ENCODE data around the gene PDIA5.

PDIA5 gene

GRCh38 chr3:123157598-123158287 is 90.9 kb downstream of the PDIA5 start:
- no peak for DNase-seq
- Histone ChIP-seq H3K4me2 (ENCODE audit: low read length, poor library complexity, severe bottlenecking) (no peak overlapping the region), H4K8ac (ENCODE audit: low read length) (no peak overlapping the region), H3K23ac (ENCODE audit: low read length in 2 of 2) (no peak overlapping the region), H2BK15ac (ENCODE audit: low read depth, poor library complexity, severe bottlenecking) (no peak overlapping the region), H2AFZ (ENCODE audit: low read depth, low read length) (no peak overlapping the region), H3K9me3 (ENCODE audit: control insufficient read depth, low read length) (no peaks in the 10 kb centered on the region), H2BK12ac (ENCODE audit: low read length in 2 of 2) (no peak overlapping the region), H2BK5ac (ENCODE audit: low read depth, low read length, poor library complexity, severe bottlenecking) (no peak overlapping the region), H3K79me1 (replicated peaks; ENCODE audit: low read length, poor library complexity, severe bottlenecking) (no peaks in the 10 kb centered on the region), H3K4me1 (ENCODE audit: control insufficient read depth, insufficient read depth, low read depth, low read length) (no peaks in the 10 kb centered on the region), H3K18ac (ENCODE audit: low read depth in 1 of 2, low read length in 2 of 2) (no peak overlapping the region), H3K9ac (ENCODE audit: low read length) (no peak overlapping the region), H3K27ac (ENCODE audit: low read length, poor library complexity, severe bottlenecking) (no peak overlapping the region), H2AK5ac (ENCODE audit: low read length, severe bottlenecking) (no peak overlapping the region), H4K91ac (ENCODE audit: low read length) (no peak overlapping the region), H3K4ac (ENCODE audit: low read depth in 1 of 2, low read length in 2 of 2) (no peak overlapping the region), H3K14ac (ENCODE audit: low read length in 2 of 2) (no peak overlapping the region), H3K36me3 (ENCODE audit: control insufficient read depth in 1 of 2, insufficient read depth in 2 of 2, low read depth in 1 of 2, low read length in 2 of 2) (peaks cover 65 to 98% of the 10 kb centered on the region in 2 experiments), H3K27me3 (ENCODE audit: control insufficient read depth in 1 of 2, insufficient read depth in 1 of 2, low read length in 2 of 2) (no peaks in the 10 kb centered on the region), H2BK120ac (ENCODE audit: low read depth, low read length) (no peak overlapping the region), H3K4me3 (ENCODE audit: insufficient read depth in 1 of 2, low read depth in 1 of 2, low read length in 2 of 2) (no peak overlapping the region)
- 97% methylated on average over 3 of the region's 4 CpGs for WGBS

- Histone ChIP-seq H4K91ac (ENCODE audit: low read length) (no peak overlapping the region), H4K8ac (ENCODE audit: low read length) (no peak overlapping the region), H3K9me3 (ENCODE audit: control insufficient read depth, low read length) (no peaks in the 10 kb centered on the region), H2AFZ (ENCODE audit: low read depth, low read length) (no peak overlapping the region), H3K9ac (ENCODE audit: low read length) (no peak overlapping the region), H2BK5ac (ENCODE audit: low read depth, low read length, poor library complexity, severe bottlenecking) (no peak overlapping the region), H3K4ac (ENCODE audit: low read depth in 1 of 2, low read length in 2 of 2) (no peak overlapping the region), H3K18ac (ENCODE audit: low read depth in 1 of 2, low read length in 2 of 2) (no peak overlapping the region), H3K27ac (ENCODE audit: low read length, poor library complexity, severe bottlenecking) (no peak overlapping the region), H2BK120ac (ENCODE audit: low read depth, low read length) (no peak overlapping the region), H2AK5ac (ENCODE audit: low read length, severe bottlenecking) (no peak overlapping the region), H3K14ac (ENCODE audit: low read length in 2 of 2) (no peak overlapping the region), H3K36me3 (ENCODE audit: control insufficient read depth in 1 of 2, insufficient read depth in 2 of 2, low read depth in 1 of 2, low read length in 2 of 2) (peaks cover 70 to 98% of the 10 kb centered on the region in 2 experiments), H3K4me1 (ENCODE audit: control insufficient read depth, insufficient read depth, low read depth, low read length) (no peaks in the 10 kb centered on the region), H3K4me3 (ENCODE audit: insufficient read depth in 1 of 2, low read depth in 1 of 2, low read length in 2 of 2) (no peak overlapping the region), H3K79me1 (replicated peaks; ENCODE audit: low read length, poor library complexity, severe bottlenecking) (no peaks in the 10 kb centered on the region), H2BK12ac (ENCODE audit: low read length in 2 of 2) (no peak overlapping the region), H3K27me3 (ENCODE audit: control insufficient read depth in 1 of 2, insufficient read depth in 1 of 2, low read length in 2 of 2) (no peaks in the 10 kb centered on the region), H3K23ac (ENCODE audit: low read length in 2 of 2) (no peak overlapping the region), H3K4me2 (ENCODE audit: low read length, poor library complexity, severe bottlenecking) (no peak overlapping the region), H2BK15ac (ENCODE audit: low read depth, poor library complexity, severe bottlenecking) (no peak overlapping the region)
- DNase-seq, result no peak
- 69% methylated on average over 4 of the region's 4 CpGs for WGBS
These were observed 91.5 kb downstream of the PDIA5 start for GRCh38 chr3:123158330-123158729.

- no peak overlapping the region for H3K27ac ChIP-seq (ENCODE audit: low read length, poor library complexity, severe bottlenecking)
- H3K4me1 ChIP-seq (ENCODE audit: control insufficient read depth, insufficient read depth, low read depth, low read length), result no peaks in the 10 kb centered on the region
- no peak overlapping the region for H4K91ac ChIP-seq (ENCODE audit: low read length)
- no peak overlapping the region for H2AK5ac ChIP-seq (ENCODE audit: low read length, severe bottlenecking)
- H3K4me3 ChIP-seq (ENCODE audit: insufficient read depth in 1 of 2, low read depth in 1 of 2, low read length in 2 of 2), result no peak overlapping the region
- 100% methylated on average over 9 of the region's 10 CpGs for WGBS
- H3K9ac ChIP-seq (ENCODE audit: low read length), result no peak overlapping the region
- no peak overlapping the region for H2AFZ ChIP-seq (ENCODE audit: low read depth, low read length)
- no peak overlapping the region for H2BK12ac ChIP-seq (ENCODE audit: low read length in 2 of 2)
- H3K27me3 ChIP-seq (ENCODE audit: control insufficient read depth in 1 of 2, insufficient read depth in 1 of 2, low read length in 2 of 2), result no peaks in the 10 kb centered on the region
- H2BK5ac ChIP-seq (ENCODE audit: low read depth, low read length, poor library complexity, severe bottlenecking), result no peak overlapping the region
- no peak overlapping the region for H4K8ac ChIP-seq (ENCODE audit: low read length)
- H3K4ac ChIP-seq (ENCODE audit: low read depth in 1 of 2, low read length in 2 of 2), result no peak overlapping the region
- H2BK120ac ChIP-seq (ENCODE audit: low read depth, low read length), result no peak overlapping the region
- no peak overlapping the region for H3K23ac ChIP-seq (ENCODE audit: low read length in 2 of 2)
- H2BK15ac ChIP-seq (ENCODE audit: low read depth, poor library complexity, severe bottlenecking), result no peak overlapping the region
- no peak for DNase-seq
- no peak overlapping the region for H3K4me2 ChIP-seq (ENCODE audit: low read length, poor library complexity, severe bottlenecking)
- H3K79me1 ChIP-seq (replicated peaks; ENCODE audit: low read length, poor library complexity, severe bottlenecking), result no peaks in the 10 kb centered on the region
- H3K9me3 ChIP-seq (ENCODE audit: control insufficient read depth, low read length), result no peaks in the 10 kb centered on the region
- no peak overlapping the region for H3K18ac ChIP-seq (ENCODE audit: low read depth in 1 of 2, low read length in 2 of 2)
- no peak overlapping the region for H3K14ac ChIP-seq (ENCODE audit: low read length in 2 of 2)
- peaks cover 66 to 98% of the 10 kb centered on the region in 2 experiments for H3K36me3 ChIP-seq (ENCODE audit: control insufficient read depth in 1 of 2, insufficient read depth in 2 of 2, low read depth in 1 of 2, low read length in 2 of 2)
These were observed 92.1 kb downstream of the PDIA5 start for GRCh38 chr3:123158899-123159390.

DNA sequence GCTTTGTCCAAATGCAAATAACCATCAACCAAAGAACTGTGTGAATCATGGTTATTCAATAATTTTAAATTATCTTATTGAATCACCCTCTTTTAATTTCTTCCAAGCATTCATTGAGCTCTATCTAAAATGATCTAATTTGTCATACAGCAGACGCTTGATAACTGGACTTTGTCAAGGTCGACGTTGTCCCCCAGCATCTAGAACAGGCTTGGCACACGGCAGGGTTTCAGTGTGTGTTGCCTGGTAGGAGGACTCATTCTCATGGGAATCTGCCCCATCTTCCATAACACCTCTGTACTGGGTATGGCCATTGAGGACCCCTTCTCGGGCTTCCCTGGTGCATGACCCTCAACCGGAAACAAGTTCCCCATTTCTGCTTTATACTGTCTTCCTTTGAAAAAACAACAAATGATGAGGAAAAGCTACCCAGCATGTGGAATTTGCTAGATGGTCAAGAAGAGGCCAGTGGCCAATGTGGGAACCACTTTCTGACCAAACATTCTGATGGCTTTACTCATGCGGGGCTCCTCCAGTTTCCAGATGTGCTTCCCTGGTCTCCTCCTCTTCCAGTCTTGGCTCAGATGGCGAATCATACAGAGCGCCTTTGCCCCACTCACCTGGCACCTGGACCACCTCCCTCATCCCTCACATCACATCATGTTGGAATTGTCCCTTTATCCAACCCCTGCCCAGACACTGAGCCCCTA is 93.3 kb downstream of the PDIA5 start:
- WGBS, result 97% methylated on average over 7 of the region's 9 CpGs
- Histone ChIP-seq H3K18ac (ENCODE audit: low read depth in 1 of 2, low read length in 2 of 2) (no peak overlapping the region), H2AFZ (ENCODE audit: low read depth, low read length) (no peak overlapping the region), H4K91ac (ENCODE audit: low read length) (no peak overlapping the region), H3K27ac (ENCODE audit: low read length, poor library complexity, severe bottlenecking) (no peak overlapping the region), H2AK5ac (ENCODE audit: low read length, severe bottlenecking) (no peak overlapping the region), H3K23ac (ENCODE audit: low read length in 2 of 2) (no peak overlapping the region), H3K79me1 (replicated peaks; ENCODE audit: low read length, poor library complexity, severe bottlenecking) (peaks cover 1% of the 10 kb centered on the region), H2BK15ac (ENCODE audit: low read depth, poor library complexity, severe bottlenecking) (peak overlapping the region; percentile 54), H3K9me3 (ENCODE audit: control insufficient read depth, low read length) (no peaks in the 10 kb centered on the region), H3K36me3 (ENCODE audit: control insufficient read depth in 1 of 2, insufficient read depth in 2 of 2, low read depth in 1 of 2, low read length in 2 of 2) (peaks cover 62 to 98% of the 10 kb centered on the region in 2 experiments), H3K27me3 (ENCODE audit: control insufficient read depth in 1 of 2, insufficient read depth in 1 of 2, low read length in 2 of 2) (no peaks in the 10 kb centered on the region), H4K8ac (ENCODE audit: low read length) (no peak overlapping the region), H3K4me1 (ENCODE audit: control insufficient read depth, insufficient read depth, low read depth, low read length) (no peaks in the 10 kb centered on the region), H3K9ac (ENCODE audit: low read length) (no peak overlapping the region), H3K14ac (ENCODE audit: low read length in 2 of 2) (no peak overlapping the region), H2BK120ac (ENCODE audit: low read depth, low read length) (no peak overlapping the region), H3K4me3 (ENCODE audit: insufficient read depth in 1 of 2, low read depth in 1 of 2, low read length in 2 of 2) (no peak overlapping the region), H2BK5ac (ENCODE audit: low read depth, low read length, poor library complexity, severe bottlenecking) (no peak overlapping the region), H3K4me2 (ENCODE audit: low read length, poor library complexity, severe bottlenecking) (no peak overlapping the region), H2BK12ac (ENCODE audit: low read length in 2 of 2) (no peak overlapping the region), H3K4ac (ENCODE audit: low read depth in 1 of 2, low read length in 2 of 2) (no peak overlapping the region)
- peak; percentile 15 for DNase-seq

Data from mesenchymal stem cell (in vitro differentiated cells and primary cell).